A549 treated with dexamethasone at 1 μM for 4 hours (cell line): ENCODE data around the gene NLRP12. TPM values are rescaled to one million over a fixed set of nuclear protein-coding genes. Genes with fewer than 3 reads are reported as not detected.

Experiments
- total RNA-seq: library from RNA; stranded (reverse); fragments of 200-300 nt; extraction: Qiagen RNA extraction; gene quantifications from 5 replicates; pipeline ENCODE4 v1.2.3, GENCODE V29; 2022

The NLRP12 gene
- 0.02 TPM in 1 of 5 replicates, not detected in the others for total RNA-seq

GRCh38 chr19:53824134-53824611 is at the start of gene NLRP12:
NLRP12 (minus strand) TSS chr19:53824314; CDS start chr19:53824174, 140 bp downstream.

GRCh38 chr19:53867225-53868090 is 43.3 kb upstream of the NLRP12 start, which contains the start of gene MYADM:
MYADM (plus strand) TSS chr19:53867883; CDS start chr19:53873530, 5,647 bp downstream.

Other genes starting within 250 kb of the NLRP12 start
- not detected in 5 replicates for gene DPRX, start 192.3 kb downstream of the NLRP12 start, total RNA-seq
- 180 to 380 TPM (median 349 TPM) in 5 replicates for gene MYADM, start 43.6 kb upstream of the NLRP12 start, total RNA-seq
- gene PRKCG, start 57.9 kb upstream of the NLRP12 start, total RNA-seq: 4.1 to 7.3 TPM (median 6.1 TPM) in 5 replicates
- 5.8 to 9.2 TPM (median 8.3 TPM) in 5 replicates for gene CACNG7, start 85.0 kb upstream of the NLRP12 start, total RNA-seq
- 0.61 to 1.2 TPM (median 0.79 TPM) in 5 replicates for gene CACNG8, start 138.6 kb upstream of the NLRP12 start, total RNA-seq
- 7.8 to 12.8 TPM (median 11.2 TPM) in 5 replicates for gene CACNG6, start 167.3 kb upstream of the NLRP12 start, total RNA-seq
- 0.23 to 0.79 TPM (median 0.54 TPM) in 5 replicates for gene VSTM1, start 239.6 kb upstream of the NLRP12 start, total RNA-seq